Measurements from ENCODE around the gene DNASE2B.

The DNASE2B gene

GRCh38 chr1:84426376-84426775 is 28.1 kb downstream of the DNASE2B start:
- no peak overlapping the region for H3K9ac ChIP-seq (ENCODE audit: low read depth, low read length)
- no peaks in the 10 kb centered on the region for H3K4me1 ChIP-seq (ENCODE audit: control insufficient read depth, insufficient read depth, low read length)
- H3K9me3 ChIP-seq (ENCODE audit: control insufficient read depth, insufficient read depth, low read length): no peaks in the 10 kb centered on the region
- no peaks in the 10 kb centered on the region for H3K27me3 ChIP-seq (ENCODE audit: control insufficient read depth, insufficient read depth, low read length)
- H3K4me3 ChIP-seq (ENCODE audit: low read depth, low read length): no peak overlapping the region
- no peaks in the 10 kb centered on the region for H3K36me3 ChIP-seq (ENCODE audit: control insufficient read depth, insufficient read depth, low read length)

GRCh38 chr1:84427250-84428188 is 29.2 kb downstream of the DNASE2B start:
- no peaks in the 10 kb centered on the region for H3K36me3 ChIP-seq (ENCODE audit: control insufficient read depth, insufficient read depth, low read length)
- no peak overlapping the region for H3K4me3 ChIP-seq (ENCODE audit: low read depth, low read length)
- H3K4me1 ChIP-seq (ENCODE audit: control insufficient read depth, insufficient read depth, low read length): no peaks in the 10 kb centered on the region
- no peaks in the 10 kb centered on the region for H3K27me3 ChIP-seq (ENCODE audit: control insufficient read depth, insufficient read depth, low read length)
- no peaks in the 10 kb centered on the region for H3K9me3 ChIP-seq (ENCODE audit: control insufficient read depth, insufficient read depth, low read length)
- H3K9ac ChIP-seq (ENCODE audit: low read depth, low read length): no peak overlapping the region

- Histone ChIP-seq H3K27me3 (ENCODE audit: control insufficient read depth, insufficient read depth, low read length) (no peaks in the 10 kb centered on the region), H3K4me3 (ENCODE audit: low read depth, low read length) (no peak overlapping the region), H3K9me3 (ENCODE audit: control insufficient read depth, insufficient read depth, low read length) (no peaks in the 10 kb centered on the region), H3K4me1 (ENCODE audit: control insufficient read depth, insufficient read depth, low read length) (no peaks in the 10 kb centered on the region), H3K9ac (ENCODE audit: low read depth, low read length) (no peak overlapping the region), H3K36me3 (ENCODE audit: control insufficient read depth, insufficient read depth, low read length) (no peaks in the 10 kb centered on the region)
Measured at GRCh38 chr1:84428235-84428634, 30.0 kb downstream of the DNASE2B start.

- H3K27me3 ChIP-seq (ENCODE audit: control insufficient read depth, insufficient read depth, low read length): no peaks in the 10 kb centered on the region
Measured at GRCh38 chr1:84429231-84429630, 30.9 kb downstream of the DNASE2B start.

GRCh38 chr1:84430546-84430945 is 32.3 kb downstream of the DNASE2B start:
- H3K9ac ChIP-seq (ENCODE audit: low read depth, low read length): no peak overlapping the region

More at GRCh38 chr1:84429231-84429630, 30.9 kb downstream of the DNASE2B start:
- H3K4me3 ChIP-seq (ENCODE audit: low read depth, low read length): no peak overlapping the region
- H3K9me3 ChIP-seq (ENCODE audit: control insufficient read depth, insufficient read depth, low read length): no peaks in the 10 kb centered on the region
- no peaks in the 10 kb centered on the region for H3K36me3 ChIP-seq (ENCODE audit: control insufficient read depth, insufficient read depth, low read length)
- H3K4me1 ChIP-seq (ENCODE audit: control insufficient read depth, insufficient read depth, low read length): no peaks in the 10 kb centered on the region
- no peak overlapping the region for H3K9ac ChIP-seq (ENCODE audit: low read depth, low read length)

GRCh38 chr1:84433258-84434080 is 35.2 kb downstream of the DNASE2B start:
- H3K4me1 ChIP-seq (ENCODE audit: control insufficient read depth, insufficient read depth, low read length): peaks cover 4% of the 10 kb centered on the region
- H3K9me3 ChIP-seq (ENCODE audit: control insufficient read depth, insufficient read depth, low read length): no peaks in the 10 kb centered on the region
- H3K4me3 ChIP-seq (ENCODE audit: low read depth, low read length): no peak overlapping the region
- no peaks in the 10 kb centered on the region for H3K36me3 ChIP-seq (ENCODE audit: control insufficient read depth, insufficient read depth, low read length)
- H3K9ac ChIP-seq (ENCODE audit: low read depth, low read length): no peak overlapping the region
- H3K27me3 ChIP-seq (ENCODE audit: control insufficient read depth, insufficient read depth, low read length): no peaks in the 10 kb centered on the region

More at GRCh38 chr1:84430546-84430945, 32.3 kb downstream of the DNASE2B start:
- no peaks in the 10 kb centered on the region for H3K27me3 ChIP-seq (ENCODE audit: control insufficient read depth, insufficient read depth, low read length)
- no peak overlapping the region for H3K4me3 ChIP-seq (ENCODE audit: low read depth, low read length)
- H3K36me3 ChIP-seq (ENCODE audit: control insufficient read depth, insufficient read depth, low read length): no peaks in the 10 kb centered on the region
- no peaks in the 10 kb centered on the region for H3K4me1 ChIP-seq (ENCODE audit: control insufficient read depth, insufficient read depth, low read length)
- no peaks in the 10 kb centered on the region for H3K9me3 ChIP-seq (ENCODE audit: control insufficient read depth, insufficient read depth, low read length)

GRCh38 chr1:84434081-84434769 is 35.9 kb downstream of the DNASE2B start:
- H3K4me3 ChIP-seq (ENCODE audit: low read depth, low read length): no peak overlapping the region
- H3K27me3 ChIP-seq (ENCODE audit: control insufficient read depth, insufficient read depth, low read length): no peaks in the 10 kb centered on the region
- H3K9me3 ChIP-seq (ENCODE audit: control insufficient read depth, insufficient read depth, low read length): no peaks in the 10 kb centered on the region
- H3K9ac ChIP-seq (ENCODE audit: low read depth, low read length): no peak overlapping the region
- H3K36me3 ChIP-seq (ENCODE audit: control insufficient read depth, insufficient read depth, low read length): no peaks in the 10 kb centered on the region
- H3K4me1 ChIP-seq (ENCODE audit: control insufficient read depth, insufficient read depth, low read length): peaks cover 4% of the 10 kb centered on the region

GRCh38 chr1:84434801-84435549 is 36.7 kb downstream of the DNASE2B start:
- Histone ChIP-seq H3K4me1 (ENCODE audit: control insufficient read depth, insufficient read depth, low read length) (peaks cover 4% of the 10 kb centered on the region), H3K4me3 (ENCODE audit: low read depth, low read length) (no peak overlapping the region), H3K27me3 (ENCODE audit: control insufficient read depth, insufficient read depth, low read length) (no peaks in the 10 kb centered on the region), H3K36me3 (ENCODE audit: control insufficient read depth, insufficient read depth, low read length) (no peaks in the 10 kb centered on the region), H3K9ac (ENCODE audit: low read depth, low read length) (no peak overlapping the region), H3K9me3 (ENCODE audit: control insufficient read depth, insufficient read depth, low read length) (no peaks in the 10 kb centered on the region)

- Histone ChIP-seq H3K9me3 (ENCODE audit: control insufficient read depth, insufficient read depth, low read length) (no peaks in the 10 kb centered on the region), H3K4me1 (ENCODE audit: control insufficient read depth, insufficient read depth, low read length) (peaks cover 4% of the 10 kb centered on the region), H3K9ac (ENCODE audit: low read depth, low read length) (no peak overlapping the region), H3K27me3 (ENCODE audit: control insufficient read depth, insufficient read depth, low read length) (no peaks in the 10 kb centered on the region), H3K4me3 (ENCODE audit: low read depth, low read length) (no peak overlapping the region), H3K36me3 (ENCODE audit: control insufficient read depth, insufficient read depth, low read length) (no peaks in the 10 kb centered on the region)
Measured at GRCh38 chr1:84436876-84437655, 38.8 kb downstream of the DNASE2B start.

GRCh38 chr1:84442256-84442655 is 44.0 kb downstream of the DNASE2B start:
- H3K4me3 ChIP-seq (ENCODE audit: low read depth, low read length): no peak overlapping the region
- H3K9me3 ChIP-seq (ENCODE audit: control insufficient read depth, insufficient read depth, low read length): no peaks in the 10 kb centered on the region
- no peaks in the 10 kb centered on the region for H3K27me3 ChIP-seq (ENCODE audit: control insufficient read depth, insufficient read depth, low read length)
- no peaks in the 10 kb centered on the region for H3K4me1 ChIP-seq (ENCODE audit: control insufficient read depth, insufficient read depth, low read length)
- H3K36me3 ChIP-seq (ENCODE audit: control insufficient read depth, insufficient read depth, low read length): no peaks in the 10 kb centered on the region
- no peak overlapping the region for H3K9ac ChIP-seq (ENCODE audit: low read depth, low read length)
